ENCODE measurements around the gene ABCA4.

DNA sequence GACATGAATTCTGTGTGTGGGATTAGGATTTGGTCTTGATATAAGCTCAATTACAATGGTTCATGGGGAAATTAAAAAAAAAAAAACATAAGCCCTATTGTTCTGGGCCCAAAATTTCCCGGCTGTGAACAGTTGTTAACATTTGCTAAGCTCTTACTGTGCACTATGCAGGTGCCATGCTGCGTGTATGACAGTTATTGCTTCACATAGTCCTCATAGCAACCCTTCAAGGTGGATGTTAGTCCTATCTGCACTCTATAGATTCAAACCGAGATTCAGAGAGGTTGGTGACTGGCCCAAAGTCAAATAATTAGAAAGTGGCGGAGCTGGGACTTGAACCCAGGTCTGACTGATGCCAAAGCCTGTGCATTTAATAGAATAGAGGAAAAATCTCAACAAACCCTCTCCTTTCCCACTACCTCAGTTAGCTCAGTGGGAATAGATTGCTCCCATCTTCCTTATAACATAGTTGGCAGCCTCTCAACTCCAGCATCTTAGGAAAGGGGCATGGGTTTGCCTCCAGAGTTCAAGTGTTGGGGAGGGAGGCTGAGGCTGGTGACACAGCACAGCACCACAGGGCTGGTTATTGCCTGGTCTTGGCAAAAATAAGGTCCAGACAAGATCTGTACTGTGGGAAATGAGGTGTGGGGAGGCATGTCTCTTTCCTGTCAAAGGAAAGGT, 156.7 kb downstream of the ABCA4 start:
- TF ChIP-seq POLR2A (IDR thresholded peaks at IDR 0.05; ENCODE audit: low read length) (no peak), GATA1 (IDR thresholded peaks at IDR 0.05; ENCODE audit: low read depth, low read length) (no peak)
